Non-pigmented ciliary epithelial cell (primary cell): ENCODE results near the gene EEF2.
"Not testable (repeated sequence)": the region's sequence is repeated elsewhere in the genome, so short reads cannot be mapped to it uniquely, and the experiment has no call there.

ENCODE experiments used
- DNase-seq: peaks from one replicate; pipeline ENCODE4 v3.0.0-alpha.2; 2010; ENCODE audit warnings: low read depth

EEF2 gene

DNA sequence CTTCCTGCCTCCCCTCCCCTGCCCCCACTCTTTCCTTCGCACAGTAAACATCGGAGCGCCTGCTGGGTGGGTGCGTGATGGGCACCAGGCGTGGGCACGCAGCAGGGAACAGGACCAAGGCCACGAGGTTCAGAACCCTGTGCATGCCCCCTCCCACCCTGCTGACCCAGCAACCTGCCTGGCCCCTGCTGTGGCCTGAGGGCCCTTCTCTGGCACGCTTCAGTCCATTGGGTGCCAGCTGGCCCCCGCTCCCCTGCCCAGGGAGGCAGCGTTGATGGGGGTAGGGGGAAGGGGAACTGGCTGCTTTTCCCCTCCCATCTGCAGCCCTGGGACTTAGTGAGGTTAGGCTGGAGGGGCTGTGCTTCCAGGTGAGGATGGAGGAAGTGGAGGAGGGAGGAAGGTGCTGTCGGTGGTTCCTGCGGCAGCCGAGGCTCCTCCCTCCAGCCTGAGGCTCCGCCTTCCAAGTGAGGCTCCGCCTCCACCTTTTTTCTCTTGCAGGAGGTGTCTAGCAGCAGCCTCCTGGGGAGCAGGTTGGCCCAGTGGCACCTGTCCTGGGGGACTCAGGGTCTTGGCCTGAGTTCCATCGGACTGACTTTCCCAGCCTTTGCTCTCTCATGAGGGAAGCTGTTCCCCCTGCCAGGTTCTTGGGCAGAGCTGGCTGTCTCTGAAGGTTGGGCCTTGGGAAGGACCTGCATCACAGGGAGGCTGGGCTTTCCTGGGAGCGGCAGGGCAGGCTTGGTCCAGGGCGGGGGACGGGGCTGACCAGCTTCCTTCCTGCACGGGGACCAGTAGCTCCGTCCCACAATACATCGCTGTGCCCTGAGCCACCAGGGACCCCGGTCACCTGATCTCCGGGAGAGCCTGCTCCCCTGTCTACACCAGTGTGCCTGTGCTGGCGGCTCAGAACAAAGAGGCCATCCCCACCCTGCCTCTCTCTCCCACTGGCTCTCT, 29.6 kb upstream of the EEF2 start:
- DNase-seq, result no peak

DNA sequence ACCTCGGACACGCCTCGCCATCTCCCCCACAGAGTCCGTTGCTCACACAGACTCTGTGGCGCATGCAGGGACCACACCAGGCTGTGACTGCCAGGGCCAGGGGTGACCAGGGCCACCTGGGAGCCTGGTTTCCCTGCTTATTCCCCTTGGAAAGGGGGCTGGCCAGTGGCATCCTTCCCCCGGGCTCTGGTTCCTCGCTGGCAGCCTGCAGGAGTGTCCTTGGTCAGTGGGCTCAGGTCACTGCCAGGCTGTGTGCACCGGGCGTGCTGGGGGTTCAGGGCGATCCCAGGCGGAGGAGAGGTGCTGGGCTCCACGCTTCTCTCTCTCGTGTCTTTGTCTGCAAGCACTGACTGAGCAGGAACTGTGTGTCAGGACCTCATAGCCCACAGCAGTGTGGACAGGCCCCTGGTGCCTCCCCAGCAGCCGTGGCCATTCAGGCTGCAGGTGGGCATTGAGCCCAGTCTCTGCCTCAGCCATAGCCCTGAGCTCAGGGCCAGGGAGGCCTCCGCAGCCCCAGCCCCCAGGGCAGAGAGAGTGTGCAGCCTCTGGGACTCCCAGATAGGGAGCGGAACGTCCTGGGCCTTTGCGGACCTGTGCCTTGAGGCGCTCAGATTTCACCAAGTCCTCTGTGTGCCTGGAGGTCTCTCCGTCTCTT, 28.8 kb upstream of the EEF2 start:
- DNase-seq, result no peak

DNA sequence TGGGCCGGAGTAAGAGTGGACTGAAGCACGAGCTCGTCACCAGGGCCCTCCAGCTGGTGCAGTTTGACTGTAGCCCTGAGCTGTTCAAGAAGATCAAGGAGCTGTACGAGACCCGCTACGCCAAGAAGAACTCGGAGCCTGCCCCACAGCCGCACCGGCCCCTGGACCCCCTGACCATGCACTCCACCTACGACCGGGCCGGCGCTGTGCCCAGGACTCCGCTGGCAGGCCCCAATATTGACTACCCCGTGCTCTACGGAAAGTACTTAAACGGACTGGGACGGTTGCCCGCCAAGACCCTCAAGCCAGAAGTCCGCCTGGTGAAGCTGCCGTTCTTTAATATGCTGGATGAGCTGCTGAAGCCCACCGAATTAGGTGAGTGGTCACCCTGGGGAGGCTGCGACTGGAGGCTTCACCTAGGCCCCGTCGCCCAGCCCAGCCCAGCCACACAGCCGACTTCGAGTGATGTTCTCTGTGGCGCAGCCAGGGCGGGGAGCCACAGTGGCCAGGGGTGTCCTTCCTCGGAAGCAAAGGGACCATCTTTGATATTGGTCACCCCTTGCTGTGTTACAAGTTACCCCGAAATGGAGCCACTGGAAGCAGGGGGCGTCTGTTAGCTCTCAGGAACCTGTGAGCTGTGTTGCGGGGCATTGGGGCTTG, 27.8 kb upstream of the EEF2 start:
- DNase-seq, result no peak

DNA sequence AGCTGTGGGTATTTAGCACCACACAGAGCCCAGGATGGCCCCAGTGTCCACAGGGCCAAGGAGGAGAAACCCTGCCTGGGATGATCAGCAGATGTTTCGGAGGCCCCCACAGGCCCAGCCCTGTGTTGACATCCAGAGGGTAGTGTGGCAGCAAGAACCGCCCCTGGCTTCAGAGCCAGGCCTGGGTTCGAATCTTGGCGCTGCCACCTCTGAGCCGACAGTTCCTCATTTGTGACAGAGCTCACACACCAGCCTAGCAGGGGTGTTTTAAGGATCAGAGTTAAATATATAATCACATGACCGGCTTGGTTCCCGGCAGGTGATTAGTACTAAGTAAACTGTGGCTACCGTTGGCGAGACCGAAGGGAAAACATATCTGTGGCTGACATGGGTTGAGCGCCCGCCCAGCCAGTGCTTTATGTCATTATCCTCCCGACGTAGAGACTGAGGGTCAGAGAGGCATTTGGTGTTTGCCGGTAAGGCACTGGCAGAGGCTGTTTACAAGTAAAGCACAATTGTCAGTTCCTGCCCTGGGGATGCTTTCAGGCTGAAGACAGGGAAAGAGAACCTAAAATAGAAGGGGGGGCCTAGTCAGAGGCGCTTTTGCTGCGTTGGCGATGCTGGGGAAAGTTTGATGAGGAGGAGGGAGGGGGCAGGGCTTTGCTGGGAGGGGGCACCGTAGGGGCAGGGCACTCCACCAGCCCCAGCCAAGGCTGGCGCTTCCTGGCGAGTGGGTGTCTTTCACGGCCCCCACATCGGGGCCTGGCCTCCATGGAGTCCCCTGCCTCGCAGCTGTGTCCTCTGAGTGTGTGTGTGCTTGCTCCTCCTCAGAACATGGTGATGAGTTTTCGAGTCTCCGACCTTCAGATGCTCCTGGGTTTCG, 27.1 kb upstream of the EEF2 start:
- DNase-seq, result no peak

DNA sequence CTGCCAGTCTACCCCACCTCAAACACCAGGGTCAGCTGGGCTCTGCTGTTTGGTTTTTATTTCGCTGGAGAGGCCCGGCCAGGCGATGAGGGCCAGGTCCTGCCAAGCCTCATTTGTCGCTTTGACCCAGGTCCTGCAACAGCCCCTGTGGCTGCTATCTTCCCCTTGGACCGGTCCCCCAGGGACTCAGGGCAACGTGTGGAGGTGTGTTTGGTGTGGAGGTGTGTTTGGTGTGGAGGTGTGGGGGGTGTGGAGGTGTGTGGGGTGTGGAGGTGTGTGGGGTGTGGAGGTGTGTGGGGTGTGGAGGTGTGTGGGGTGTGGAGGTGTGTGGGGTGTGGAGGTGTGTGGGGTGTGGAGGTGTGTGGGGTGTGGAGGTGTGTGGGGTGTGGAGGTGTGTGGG, 26.2 kb upstream of the EEF2 start:
- not testable (repeated sequence) for DNase-seq

DNA sequence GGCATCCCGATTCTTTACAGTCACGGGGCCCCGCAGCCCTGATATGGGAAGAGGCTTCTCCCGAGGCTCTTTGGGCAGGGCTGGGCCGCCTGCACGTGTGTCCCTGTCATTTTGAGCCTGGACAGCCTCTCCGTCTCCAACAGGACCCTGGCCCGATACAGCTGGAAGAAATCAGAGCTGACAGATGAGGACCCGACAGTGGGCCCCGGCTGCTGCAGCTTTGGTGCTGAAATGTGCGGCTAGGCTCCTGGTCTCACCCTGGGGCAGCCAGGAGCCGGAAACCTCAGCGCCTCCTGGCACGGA, 25.5 kb upstream of the EEF2 start:
- no peak for DNase-seq

- no peak for DNase-seq
Measured at GRCh38 chr19:4009990-4010807, 24.9 kb upstream of the EEF2 start.

DNA sequence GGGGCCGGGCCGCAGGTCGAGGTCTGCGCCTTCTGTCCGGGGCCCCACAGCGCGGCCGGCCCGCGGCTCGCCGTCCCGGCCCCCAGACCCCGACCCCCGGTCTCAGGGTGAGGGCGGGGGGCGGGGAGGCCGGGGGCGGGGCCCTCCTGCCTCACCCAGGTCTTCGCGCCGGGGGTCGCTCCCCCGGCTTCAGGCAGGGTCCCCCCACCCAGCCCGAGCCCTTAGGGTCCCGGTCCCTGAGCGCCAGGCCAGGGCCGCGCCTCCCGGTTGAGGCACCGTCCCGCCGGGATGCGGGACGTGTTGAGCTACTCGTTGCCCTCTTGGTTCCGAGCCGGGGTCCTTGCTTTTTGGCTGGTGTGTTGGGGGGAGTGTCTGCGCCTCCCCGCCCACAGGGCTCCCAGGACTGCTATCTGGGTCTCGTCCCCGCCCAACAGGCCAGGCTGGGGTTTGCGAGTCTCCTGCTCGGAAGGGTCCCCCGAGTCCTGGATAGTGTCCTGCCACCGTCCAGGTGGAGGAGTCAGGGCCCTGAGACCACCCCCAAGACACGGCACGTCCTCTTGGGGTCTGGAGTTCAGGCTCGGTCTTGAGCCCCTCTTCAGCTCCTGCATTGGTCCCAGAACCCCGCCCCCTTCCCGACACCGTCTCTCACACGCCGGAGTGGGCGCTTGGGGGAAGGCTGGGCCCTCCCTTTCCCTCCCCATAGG, 22.7 kb upstream of the EEF2 start:
- DNase-seq, result no peak

DNA sequence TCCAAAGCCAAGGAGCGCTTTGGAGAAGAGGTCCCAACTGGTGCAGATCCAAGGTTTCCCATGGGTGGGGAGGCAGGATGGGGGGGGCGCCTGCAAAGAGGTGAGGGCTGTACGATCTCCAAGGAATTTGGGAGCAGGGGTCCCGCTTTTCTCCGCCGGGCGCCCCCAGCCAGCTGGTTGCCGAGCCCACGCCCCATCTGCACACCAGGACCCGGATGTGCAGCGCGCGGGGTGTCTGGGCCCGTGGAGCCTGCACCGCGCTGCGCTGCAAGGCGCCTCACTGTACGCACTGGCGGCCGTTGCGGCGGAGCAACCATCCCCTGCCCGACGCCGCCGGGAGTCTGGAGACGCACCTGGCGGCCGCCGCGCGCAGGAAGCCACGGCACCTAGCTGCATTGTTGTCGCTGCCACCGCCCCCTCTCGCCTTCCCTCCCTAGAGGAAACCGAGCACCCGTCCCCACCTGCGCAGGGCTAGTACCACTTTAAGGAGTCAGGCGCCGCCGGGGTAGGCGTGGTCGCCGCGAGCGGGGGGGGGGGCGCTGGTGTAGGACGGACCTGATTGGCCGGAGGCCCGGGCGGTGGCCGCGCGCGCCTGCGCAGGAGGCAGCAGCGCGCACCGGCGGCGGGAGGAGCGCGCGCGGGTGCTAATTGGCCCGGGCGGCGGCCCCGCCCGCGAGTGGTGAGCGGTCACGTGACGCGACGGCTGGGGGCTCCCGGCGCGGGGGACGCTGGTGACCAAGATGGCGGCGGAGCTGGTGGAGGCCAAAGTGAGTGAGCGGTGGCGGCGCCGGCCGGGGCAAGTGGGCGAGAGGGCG, 22.0 kb upstream of the EEF2 start, which contains the start of gene PIAS4:
Gene PIAS4, plus strand, starts transcription at position 716 of the 815 bp plus-strand sequence. Its CDS starts 25 bp downstream, at position 741.
- no peak for DNase-seq

- not testable (repeated sequence) for DNase-seq
Measured at GRCh38 chr19:4005436-4005835, 20.2 kb upstream of the EEF2 start.

DNA sequence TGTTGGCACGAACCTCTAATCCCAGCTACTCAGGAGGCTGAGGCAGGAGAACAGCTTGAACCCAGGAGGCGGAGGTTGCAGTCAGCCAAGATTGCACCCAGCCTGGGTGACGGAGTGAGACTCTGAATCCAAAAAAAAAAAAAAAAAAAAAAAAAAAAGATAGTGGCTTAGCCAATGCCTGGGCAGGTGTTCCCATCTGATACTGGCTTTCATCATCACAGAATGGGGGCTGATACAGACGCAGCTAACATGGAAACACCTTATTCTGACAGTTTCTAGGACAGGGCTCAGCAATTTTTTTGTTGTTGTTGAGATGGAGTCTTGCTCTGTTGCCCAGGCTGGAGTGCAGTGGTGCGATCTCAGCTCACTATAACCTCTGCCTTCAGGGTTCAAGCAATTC, 15.5 kb upstream of the EEF2 start:
- not testable (repeated sequence) for DNase-seq

- not testable (repeated sequence) for DNase-seq
Measured at GRCh38 chr19:3998667-3999412, 13.6 kb upstream of the EEF2 start.

GRCh38 chr19:3995607-3996006, 10.3 kb upstream of the EEF2 start:
- no peak for DNase-seq

- DNase-seq, result no peak
Measured at GRCh38 chr19:3990815-3991117, 5.5 kb upstream of the EEF2 start.

DNA sequence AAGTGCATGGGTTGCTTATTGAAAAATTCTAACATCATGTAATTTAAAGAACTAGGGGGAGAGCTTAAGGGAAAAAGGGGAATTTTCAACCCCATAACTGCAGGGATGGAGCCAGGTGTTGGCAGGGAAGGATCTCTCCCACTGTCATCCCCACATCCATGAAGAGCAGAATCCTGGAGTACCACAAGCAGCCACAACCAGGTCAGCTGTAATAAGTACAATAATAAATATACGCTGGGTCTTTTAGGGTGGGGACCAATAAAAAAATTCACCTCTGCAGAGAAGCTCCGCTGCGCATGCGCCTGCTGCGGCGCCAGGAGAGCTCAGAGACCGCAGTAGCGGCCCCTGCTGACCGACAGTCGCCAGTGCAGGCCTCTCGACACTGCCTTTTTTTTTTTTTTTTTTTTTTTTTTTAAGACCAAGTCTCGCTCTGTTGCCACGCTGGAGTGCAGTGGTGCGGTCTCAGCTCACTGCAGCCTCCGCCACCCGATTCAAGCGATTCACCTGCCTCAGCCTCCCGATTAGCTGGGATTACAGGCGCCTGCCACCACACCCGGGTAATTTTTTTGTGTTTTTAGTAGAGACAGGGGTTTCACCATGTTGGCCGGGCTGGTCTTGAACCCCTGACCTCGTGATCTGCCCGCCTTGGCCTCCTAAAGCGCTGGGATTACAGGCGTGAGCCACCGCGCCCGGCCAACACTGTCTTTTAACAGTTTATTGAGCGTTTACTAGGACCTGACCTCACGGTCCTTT, 2.5 kb upstream of the EEF2 start:
- no peak for DNase-seq

DNA sequence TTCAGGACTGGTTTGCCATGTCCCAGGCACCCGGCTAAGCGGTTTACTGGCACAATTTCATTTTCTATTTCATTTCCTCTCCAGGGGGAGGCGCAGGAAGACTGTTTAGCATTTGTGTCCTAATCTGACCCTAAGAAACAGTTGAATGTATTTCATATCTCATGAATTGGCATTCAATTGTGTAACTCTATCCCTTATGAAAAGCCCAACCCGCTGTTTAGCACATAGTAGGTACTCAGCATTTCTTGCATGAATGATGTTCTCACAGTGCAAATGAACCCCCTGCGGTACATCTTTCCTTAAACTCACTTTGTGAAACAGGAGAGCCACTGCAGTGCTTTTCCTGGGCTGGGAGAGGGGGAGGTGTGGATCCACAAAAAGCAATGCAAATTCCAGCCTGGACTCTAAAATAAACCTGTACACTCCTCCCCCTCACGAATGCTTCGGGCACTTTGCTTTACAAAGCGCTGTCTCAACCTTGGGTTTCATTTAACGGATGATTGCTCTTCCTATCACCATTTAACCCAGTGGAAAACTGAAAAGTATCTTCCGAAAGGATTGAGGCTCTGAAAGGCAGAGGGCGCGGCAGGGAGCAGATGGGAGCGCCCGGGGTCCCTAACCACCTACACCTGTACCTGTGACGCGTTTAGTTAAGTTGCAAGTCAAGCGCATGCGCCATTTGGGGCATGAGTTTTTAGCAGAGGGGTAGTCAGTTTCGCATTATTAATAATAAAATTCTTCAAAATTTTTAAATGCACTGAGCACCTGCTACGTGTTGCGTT, 1.2 kb upstream of the EEF2 start:
- DNase-seq, result no peak

- no peak for DNase-seq
Measured at GRCh38 chr19:3985643-3986259, 488 bp upstream of the EEF2 start.
